ENCODE results near the gene CCDC187.

The CCDC187 gene

DNA sequence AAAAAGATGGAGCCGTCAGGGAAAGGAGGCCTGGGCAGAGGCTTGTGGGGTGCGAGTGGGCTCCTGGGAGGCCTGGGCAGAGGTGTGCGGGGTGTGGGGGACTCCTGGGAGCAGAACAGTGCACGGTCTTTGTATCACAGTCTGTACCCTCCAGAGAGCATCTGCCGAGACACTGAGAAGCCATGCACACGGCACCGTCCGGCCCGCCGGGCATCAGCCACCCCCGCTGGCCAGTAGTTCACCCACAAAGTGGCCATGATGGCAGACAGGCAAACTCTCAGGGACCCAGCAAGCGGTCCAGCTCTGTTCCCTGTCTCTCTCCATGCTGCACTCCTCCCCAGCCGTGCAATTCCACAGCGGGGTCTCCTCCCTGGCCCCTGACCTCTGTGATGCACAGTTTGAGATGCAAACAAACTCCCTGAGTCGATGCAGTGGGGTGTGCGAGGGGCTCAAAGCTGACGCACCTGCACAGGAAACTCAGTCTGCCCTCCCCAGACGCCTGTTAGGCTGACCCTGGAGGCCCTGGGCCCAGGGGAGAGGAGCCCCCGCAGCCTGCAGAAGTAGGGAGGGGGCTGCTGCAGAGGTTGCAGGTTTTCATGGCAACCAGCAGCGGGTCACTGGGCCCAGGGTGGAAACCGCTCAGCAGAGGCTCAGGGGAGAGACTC is 14.3 kb upstream of the CCDC187 start:
- Histone ChIP-seq H3K4me1 (ENCODE audit: control insufficient read depth, low read length) (peaks cover 38% of the 10 kb centered on the region), H3K27me3 (ENCODE audit: control insufficient read depth, low read length) (no peaks in the 10 kb centered on the region), H3K4me2 (ENCODE audit: low read length) (peak overlapping the region; percentile 31), H3K9me2 (replicated peaks; ENCODE audit: control insufficient read depth, low read length) (no peaks in the 10 kb centered on the region), H3F3A (ENCODE audit: control insufficient read depth, insufficient read depth) (no peaks in the 10 kb centered on the region), H4K20me1 (ENCODE audit: control insufficient read depth, insufficient read depth, low read depth, low read length) (no peaks in the 10 kb centered on the region), H3K79me2 (ENCODE audit: control insufficient read depth, low read length) (no peaks in the 10 kb centered on the region), H3K9me3 (ENCODE audit: control insufficient read depth, insufficient read depth, low read length) (peaks cover 20% of the 10 kb centered on the region), H3K27ac (ENCODE audit: low read depth, low read length) (peak overlapping the region; percentile 16; the same call in 1 of the 2 replicates), H3K36me3 (ENCODE audit: control insufficient read depth, low read length) (no peaks in the 10 kb centered on the region), H3K4me3 (ENCODE audit: low read length) (no peak overlapping the region)
- TF ChIP-seq EZH2phosphoT487 (IDR thresholded peaks at IDR 0.05; ENCODE audit: borderline replicate concordance, low read length): no peak
- TF ChIP-seq, protein P1, sequence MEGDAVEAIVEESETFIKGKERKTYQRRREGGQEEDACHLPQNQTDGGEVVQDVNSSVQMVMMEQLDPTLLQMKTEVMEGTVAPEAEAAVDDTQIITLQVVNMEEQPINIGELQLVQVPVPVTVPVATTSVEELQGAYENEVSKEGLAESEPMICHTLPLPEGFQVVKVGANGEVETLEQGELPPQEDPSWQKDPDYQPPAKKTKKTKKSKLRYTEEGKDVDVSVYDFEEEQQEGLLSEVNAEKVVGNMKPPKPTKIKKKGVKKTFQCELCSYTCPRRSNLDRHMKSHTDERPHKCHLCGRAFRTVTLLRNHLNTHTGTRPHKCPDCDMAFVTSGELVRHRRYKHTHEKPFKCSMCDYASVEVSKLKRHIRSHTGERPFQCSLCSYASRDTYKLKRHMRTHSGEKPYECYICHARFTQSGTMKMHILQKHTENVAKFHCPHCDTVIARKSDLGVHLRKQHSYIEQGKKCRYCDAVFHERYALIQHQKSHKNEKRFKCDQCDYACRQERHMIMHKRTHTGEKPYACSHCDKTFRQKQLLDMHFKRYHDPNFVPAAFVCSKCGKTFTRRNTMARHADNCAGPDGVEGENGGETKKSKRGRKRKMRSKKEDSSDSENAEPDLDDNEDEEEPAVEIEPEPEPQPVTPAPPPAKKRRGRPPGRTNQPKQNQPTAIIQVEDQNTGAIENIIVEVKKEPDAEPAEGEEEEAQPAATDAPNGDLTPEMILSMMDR (IDR thresholded peaks at IDR 0.05; ENCODE audit: low read depth, low read length, poor library complexity, severe bottlenecking): no peak

DNA sequence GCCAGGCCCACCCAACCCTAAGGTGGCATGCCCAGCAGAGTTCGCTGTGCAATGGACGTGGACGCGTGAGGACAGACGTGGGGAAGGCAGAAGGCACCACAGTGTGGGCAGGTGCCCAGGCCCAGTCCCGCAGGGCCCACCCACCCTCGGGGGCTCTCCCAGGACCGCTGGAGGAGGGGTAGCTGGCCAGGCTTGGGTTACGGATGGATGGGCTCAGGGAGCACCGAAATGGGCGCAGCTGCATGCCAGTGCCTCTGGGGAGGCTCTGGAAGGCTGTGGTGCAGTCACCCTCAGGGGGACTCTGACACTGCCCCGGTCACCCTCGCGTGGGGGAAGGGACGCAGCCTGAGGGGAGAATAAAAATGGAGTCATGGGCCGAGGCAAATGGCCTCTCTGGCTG is 13.8 kb upstream of the CCDC187 start:
- Histone ChIP-seq H3K9me2 (replicated peaks; ENCODE audit: control insufficient read depth, low read length) (no peaks in the 10 kb centered on the region), H3K4me3 (ENCODE audit: low read length) (no peak overlapping the region), H4K20me1 (ENCODE audit: control insufficient read depth, insufficient read depth, low read depth, low read length) (no peaks in the 10 kb centered on the region), H3K27me3 (ENCODE audit: control insufficient read depth, low read length) (no peaks in the 10 kb centered on the region), H3K79me2 (ENCODE audit: control insufficient read depth, low read length) (no peaks in the 10 kb centered on the region), H3K27ac (ENCODE audit: low read depth, low read length) (peak overlapping the region; percentile 16; the same call in 1 of the 2 replicates), H3K9me3 (ENCODE audit: control insufficient read depth, insufficient read depth, low read length) (peaks cover 20% of the 10 kb centered on the region), H3F3A (ENCODE audit: control insufficient read depth, insufficient read depth) (no peaks in the 10 kb centered on the region), H3K36me3 (ENCODE audit: control insufficient read depth, low read length) (no peaks in the 10 kb centered on the region), H3K4me1 (ENCODE audit: control insufficient read depth, low read length) (peaks cover 38% of the 10 kb centered on the region), H3K4me2 (ENCODE audit: low read length) (peak overlapping the region; percentile 31)
- TF ChIP-seq, protein P1 (IDR thresholded peaks at IDR 0.05; ENCODE audit: low read depth, low read length, poor library complexity, severe bottlenecking): no peak
- TF ChIP-seq EZH2phosphoT487 (IDR thresholded peaks at IDR 0.05; ENCODE audit: borderline replicate concordance, low read length): no peak

DNA sequence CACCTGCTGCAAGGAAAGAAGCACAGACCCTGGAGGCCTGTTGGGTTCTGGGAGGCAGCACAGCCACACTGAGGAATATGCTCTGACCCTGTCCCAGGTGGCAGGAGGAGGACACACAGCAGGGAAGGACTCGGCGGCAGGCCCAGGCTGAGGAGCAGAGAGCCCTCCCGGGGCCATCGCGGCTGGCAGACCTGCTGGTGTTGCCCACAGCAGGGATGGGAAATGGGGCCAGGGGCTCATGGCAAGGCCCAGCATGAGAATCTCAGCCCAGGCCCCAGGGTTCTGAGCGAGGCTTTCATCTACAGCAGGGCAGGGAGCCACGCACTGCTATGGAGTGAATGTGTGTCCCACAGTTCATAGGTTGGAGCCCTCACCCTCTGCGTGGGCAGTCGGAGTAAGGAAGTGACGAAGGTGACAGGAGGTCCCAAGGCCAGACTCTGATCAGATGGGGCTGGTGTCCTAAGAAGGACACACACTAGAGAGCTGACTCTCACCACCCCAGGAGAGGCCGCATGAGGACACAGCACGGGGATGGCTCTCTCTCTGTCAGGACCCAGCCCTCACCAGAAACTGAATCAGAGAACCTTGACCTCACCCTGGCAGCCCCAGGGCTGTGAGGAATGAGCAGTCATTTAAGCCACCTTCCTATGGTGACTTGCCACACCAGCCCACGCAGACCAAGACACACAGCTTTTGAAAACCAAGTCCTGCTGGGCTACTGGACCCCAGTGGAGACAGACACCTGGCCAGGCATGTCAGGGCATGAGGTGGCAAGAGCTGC is 13.2 kb upstream of the CCDC187 start:
- Histone ChIP-seq H3K27me3 (ENCODE audit: control insufficient read depth, low read length) (no peaks in the 10 kb centered on the region), H4K20me1 (ENCODE audit: control insufficient read depth, insufficient read depth, low read depth, low read length) (no peaks in the 10 kb centered on the region), H3K27ac (ENCODE audit: low read depth, low read length) (no peak overlapping the region), H3F3A (ENCODE audit: control insufficient read depth, insufficient read depth) (no peaks in the 10 kb centered on the region), H3K9me2 (replicated peaks; ENCODE audit: control insufficient read depth, low read length) (no peaks in the 10 kb centered on the region), H3K4me3 (ENCODE audit: low read length) (no peak overlapping the region), H3K79me2 (ENCODE audit: control insufficient read depth, low read length) (no peaks in the 10 kb centered on the region), H3K36me3 (ENCODE audit: control insufficient read depth, low read length) (no peaks in the 10 kb centered on the region), H3K4me1 (ENCODE audit: control insufficient read depth, low read length) (peaks cover 41% of the 10 kb centered on the region), H3K9me3 (ENCODE audit: control insufficient read depth, insufficient read depth, low read length) (peaks cover 20% of the 10 kb centered on the region), H3K4me2 (ENCODE audit: low read length) (no peak overlapping the region; the same call in 1 of the 2 replicates)
- TF ChIP-seq EZH2phosphoT487 (IDR thresholded peaks at IDR 0.05; ENCODE audit: borderline replicate concordance, low read length): no peak

DNA sequence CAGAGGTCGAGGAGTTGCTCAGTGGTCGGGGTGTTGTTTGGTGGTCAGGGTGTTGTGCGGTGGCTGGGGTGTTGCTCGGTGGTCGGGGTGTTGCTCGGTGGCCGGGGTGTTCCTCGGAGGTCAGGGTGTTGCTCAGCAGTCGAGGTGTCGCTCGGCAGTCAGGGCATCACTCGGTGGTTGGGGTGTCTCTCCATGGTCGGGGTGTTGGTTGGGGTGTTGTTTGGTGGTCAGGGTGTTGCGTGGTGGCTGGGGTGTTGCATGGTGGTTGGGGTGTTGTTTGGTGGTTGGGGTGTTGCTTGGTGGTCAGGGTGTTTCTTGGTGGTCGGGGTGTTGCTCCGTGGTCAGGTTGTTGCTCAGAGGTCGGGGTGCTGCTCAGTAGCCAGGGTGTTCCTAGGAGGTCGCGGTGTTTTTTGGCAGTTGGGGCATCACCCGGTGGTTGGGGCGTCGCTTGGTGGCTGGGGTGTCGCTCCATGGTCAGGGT is 12.4 kb upstream of the CCDC187 start:
- H3K9me2 ChIP-seq (replicated peaks; ENCODE audit: control insufficient read depth, low read length): no peaks in the 10 kb centered on the region
- no peaks in the 10 kb centered on the region for H3K36me3 ChIP-seq (ENCODE audit: control insufficient read depth, low read length)
- H3K4me1 ChIP-seq (ENCODE audit: control insufficient read depth, low read length): peaks cover 49% of the 10 kb centered on the region
- H3K4me3 ChIP-seq (ENCODE audit: low read length): no peak overlapping the region
- peaks cover 20% of the 10 kb centered on the region for H3K9me3 ChIP-seq (ENCODE audit: control insufficient read depth, insufficient read depth, low read length)
- H3K79me2 ChIP-seq (ENCODE audit: control insufficient read depth, low read length): no peaks in the 10 kb centered on the region
- TF ChIP-seq, protein P1 (IDR thresholded peaks at IDR 0.05; ENCODE audit: low read depth, low read length, poor library complexity, severe bottlenecking): no peak
- TF ChIP-seq EZH2phosphoT487 (IDR thresholded peaks at IDR 0.05; ENCODE audit: borderline replicate concordance, low read length): no peak
- no peaks in the 10 kb centered on the region for H3F3A ChIP-seq (ENCODE audit: control insufficient read depth, insufficient read depth)
- H4K20me1 ChIP-seq (ENCODE audit: control insufficient read depth, insufficient read depth, low read depth, low read length): no peaks in the 10 kb centered on the region
- H3K27me3 ChIP-seq (ENCODE audit: control insufficient read depth, low read length): no peaks in the 10 kb centered on the region
- no peak overlapping the region for H3K4me2 ChIP-seq (ENCODE audit: low read length)
- no peak overlapping the region for H3K27ac ChIP-seq (ENCODE audit: low read depth, low read length)
